ENCODE data around the gene GIPC2. TPM values are rescaled to one million over a fixed set of nuclear protein-coding genes. Genes with fewer than 3 reads are reported as not detected.

The GIPC2 gene
- total RNA-seq, 2 experiments from 2014 or later = 0.23 to 0.38 TPM

DNA sequence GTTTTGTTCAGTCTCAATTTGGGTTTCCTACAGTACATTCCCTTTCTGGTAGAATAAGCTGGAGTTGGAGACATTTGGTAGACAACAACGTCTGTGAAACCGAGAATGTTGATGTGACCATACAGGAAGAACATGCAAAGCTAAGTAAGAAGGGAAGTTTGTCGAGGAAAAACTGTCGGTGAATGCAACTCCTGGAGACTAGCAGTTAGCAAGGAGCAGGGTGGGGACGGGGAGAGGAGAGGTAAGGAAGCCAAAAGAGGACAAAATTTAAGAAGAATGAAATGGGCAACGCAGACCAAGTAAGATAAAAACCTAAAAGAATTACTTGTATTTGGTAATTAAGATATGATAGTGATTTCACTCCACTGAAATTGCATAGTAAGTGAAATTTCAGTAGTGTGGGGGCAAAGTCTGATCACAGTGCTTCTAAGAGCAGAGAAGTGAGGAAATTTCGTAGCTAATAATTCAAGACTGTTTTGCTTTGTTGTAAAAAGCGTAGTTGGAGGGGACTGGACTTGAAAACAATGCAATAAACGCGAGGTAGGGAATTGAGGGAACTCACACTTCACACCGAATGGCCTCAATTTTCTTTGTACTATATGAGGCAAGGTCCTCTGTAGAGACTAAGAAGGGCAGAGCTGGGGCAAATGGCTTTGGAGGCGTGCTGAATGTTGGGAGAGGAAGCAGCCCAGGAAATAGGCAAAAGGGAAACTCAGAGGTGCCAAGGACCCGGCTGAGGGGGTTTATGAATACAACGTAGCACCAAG lies 787 bp upstream of the GIPC2 start:
- Mint-ChIP-seq H3K4me1 (peaks cover 33% of the 10 kb centered on the region), H3K27ac (no peak overlapping the region), H3K36me3 (no peaks in the 10 kb centered on the region), H3K9me3 (ENCODE audit: low read depth) (no peaks in the 10 kb centered on the region), H3K27me3 (peaks cover 42% of the 10 kb centered on the region), H3K4me3 (peak overlapping the region; percentile 70)
- CTCF ChIA-PET = no interaction called here
- ATAC-seq (no peak), DNase-seq (no peak)

DNA sequence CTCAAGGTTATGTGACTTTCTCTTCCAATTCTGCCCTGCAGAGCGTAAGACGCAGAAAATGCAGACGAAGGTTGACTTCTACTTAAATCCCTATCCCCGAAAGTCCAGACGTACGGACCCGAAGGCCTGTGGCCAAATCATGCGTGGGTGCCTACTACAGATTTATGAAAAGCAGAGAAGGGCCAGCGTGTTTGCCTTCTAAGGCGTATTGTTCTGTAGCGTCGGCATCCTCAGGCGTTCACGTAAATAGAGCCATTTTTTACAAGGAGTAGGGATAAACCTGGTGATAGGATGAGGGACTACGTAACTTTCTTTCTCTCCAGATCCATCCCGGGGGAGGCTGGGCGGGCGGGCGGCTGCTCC lies 222 bp upstream of the GIPC2 start:
- CTCF ChIA-PET = no interaction called here
- no peaks in the 10 kb centered on the region for H3K36me3 Mint-ChIP-seq
- DNase-seq (no peak), ATAC-seq (no peak)
- H3K4me1 Mint-ChIP-seq = peaks cover 31% of the 10 kb centered on the region
- H3K27ac Mint-ChIP-seq = no peak overlapping the region
- peaks cover 42% of the 10 kb centered on the region for H3K27me3 Mint-ChIP-seq
- H3K9me3 Mint-ChIP-seq (ENCODE audit: low read depth) = no peaks in the 10 kb centered on the region
- peak overlapping the region; percentile 70 for H3K4me3 Mint-ChIP-seq

DNA sequence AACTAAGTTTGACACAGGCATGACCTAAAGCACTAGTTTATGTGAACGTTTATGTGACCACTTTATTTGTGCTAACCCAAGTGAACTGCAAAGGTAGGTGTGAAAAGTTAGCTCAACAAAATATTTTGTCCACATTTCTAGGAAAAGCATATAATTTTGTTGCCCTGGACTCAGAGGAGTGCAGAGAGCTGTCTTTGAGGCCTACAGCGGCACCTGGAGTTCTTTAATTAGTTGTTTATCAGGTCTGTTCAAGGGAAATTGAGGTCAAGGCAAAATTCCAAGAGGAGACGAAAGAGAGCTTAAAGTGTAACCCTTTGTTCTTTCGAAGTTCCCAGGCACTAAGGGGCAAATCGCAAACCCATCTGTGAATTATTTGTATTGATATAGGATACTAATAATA lies 1.3 kb downstream of the GIPC2 start:
- no peaks in the 10 kb centered on the region for H3K9me3 Mint-ChIP-seq (ENCODE audit: low read depth)
- no peak for DNase-seq
- no peaks in the 10 kb centered on the region for H3K36me3 Mint-ChIP-seq
- no peak overlapping the region for H3K4me3 Mint-ChIP-seq
- no peak for ATAC-seq
- no peak overlapping the region for H3K27ac Mint-ChIP-seq
- CTCF ChIA-PET = interaction anchor here (1.3 kb wide), 1 partner anchor 42 kb away, joined by 3 read pairs; the partner anchor contains the start of gene DNAJB4
- H3K27me3 Mint-ChIP-seq = peaks cover 42% of the 10 kb centered on the region
- peaks cover 28% of the 10 kb centered on the region for H3K4me1 Mint-ChIP-seq

DNA sequence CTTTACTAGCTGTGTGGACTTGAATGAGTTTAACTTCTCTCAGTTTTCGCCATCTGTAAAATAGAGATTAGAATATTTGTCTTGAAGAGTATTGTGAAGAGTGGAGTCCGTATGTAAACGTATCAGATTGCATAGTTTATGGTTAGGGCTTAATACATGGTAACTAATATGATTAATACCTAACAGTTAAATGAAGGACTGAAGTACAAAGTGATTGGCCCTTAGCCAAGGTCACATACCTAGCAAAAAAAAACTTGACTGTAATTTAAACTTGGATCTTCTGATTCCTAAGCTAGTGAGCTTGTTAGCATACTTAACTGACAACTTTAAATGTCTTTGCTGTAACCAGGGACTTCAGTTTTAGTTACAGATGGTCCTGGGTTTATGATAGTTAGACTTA lies 1.9 kb downstream of the GIPC2 start:
- Mint-ChIP-seq H3K36me3 (no peaks in the 10 kb centered on the region), H3K27me3 (peaks cover 42% of the 10 kb centered on the region), H3K4me1 (peaks cover 28% of the 10 kb centered on the region), H3K27ac (no peak overlapping the region), H3K4me3 (no peak overlapping the region), H3K9me3 (ENCODE audit: low read depth) (no peaks in the 10 kb centered on the region)
- ATAC-seq = no peak
- CTCF ChIA-PET = interaction anchor here (1.3 kb wide), 1 partner anchor 43 kb away, joined by 3 read pairs; the partner anchor contains the start of gene DNAJB4
- no peak for DNase-seq

DNA sequence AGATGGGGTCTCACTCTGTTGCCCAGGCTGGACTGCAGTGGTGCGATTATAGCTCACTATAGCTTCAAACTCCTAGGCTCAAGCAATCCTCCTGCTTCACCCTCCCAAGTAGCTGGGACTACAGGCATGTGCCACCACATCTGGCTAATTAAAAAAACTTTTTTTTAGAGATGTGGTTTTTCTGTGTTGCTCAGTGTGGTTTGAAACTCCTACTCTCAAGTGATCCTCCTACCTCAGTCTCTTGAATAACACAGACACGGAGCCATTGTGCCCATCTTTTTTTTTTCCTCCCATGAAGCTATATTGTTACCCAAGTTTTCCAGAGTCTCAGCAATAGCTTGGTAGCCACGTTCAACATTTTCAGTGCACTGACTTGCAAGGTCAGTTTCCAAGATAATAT lies 2.7 kb downstream of the GIPC2 start:
- Mint-ChIP-seq H3K9me3 (ENCODE audit: low read depth) (no peaks in the 10 kb centered on the region), H3K4me3 (no peak overlapping the region), H3K27ac (no peak overlapping the region), H3K4me1 (peaks cover 32% of the 10 kb centered on the region), H3K36me3 (no peaks in the 10 kb centered on the region), H3K27me3 (peaks cover 39% of the 10 kb centered on the region)
- CTCF ChIA-PET = no interaction called here
- ATAC-seq (no peak), DNase-seq (no peak)

DNA sequence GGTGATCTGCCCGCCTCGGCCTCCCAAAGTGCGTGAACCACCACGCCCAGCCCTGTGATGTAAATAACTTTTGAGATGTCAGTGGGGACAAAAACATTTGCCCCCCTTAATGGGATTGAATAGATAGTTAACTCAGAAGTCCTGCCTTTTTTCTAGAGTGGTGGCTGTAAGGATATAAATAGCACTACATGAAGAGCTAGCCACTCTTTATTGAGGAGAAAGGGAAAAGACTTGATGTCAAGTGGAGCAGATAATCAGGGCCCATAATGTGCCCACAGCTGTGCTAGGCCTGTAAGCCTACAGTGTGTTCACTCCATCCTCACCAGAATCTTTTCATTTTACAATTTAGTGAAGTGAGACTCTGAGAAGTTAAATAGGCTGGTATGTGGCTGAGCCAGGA lies 3.6 kb downstream of the GIPC2 start:
- H3K36me3 Mint-ChIP-seq = peaks cover 3% of the 10 kb centered on the region
- peaks cover 32% of the 10 kb centered on the region for H3K4me1 Mint-ChIP-seq
- H3K4me3 Mint-ChIP-seq = no peak overlapping the region
- CTCF ChIA-PET = no interaction called here
- DNase-seq (no peak), ATAC-seq (no peak)
- peaks cover 35% of the 10 kb centered on the region for H3K27me3 Mint-ChIP-seq
- H3K27ac Mint-ChIP-seq = no peak overlapping the region
- H3K9me3 Mint-ChIP-seq (ENCODE audit: low read depth) = no peaks in the 10 kb centered on the region

DNA sequence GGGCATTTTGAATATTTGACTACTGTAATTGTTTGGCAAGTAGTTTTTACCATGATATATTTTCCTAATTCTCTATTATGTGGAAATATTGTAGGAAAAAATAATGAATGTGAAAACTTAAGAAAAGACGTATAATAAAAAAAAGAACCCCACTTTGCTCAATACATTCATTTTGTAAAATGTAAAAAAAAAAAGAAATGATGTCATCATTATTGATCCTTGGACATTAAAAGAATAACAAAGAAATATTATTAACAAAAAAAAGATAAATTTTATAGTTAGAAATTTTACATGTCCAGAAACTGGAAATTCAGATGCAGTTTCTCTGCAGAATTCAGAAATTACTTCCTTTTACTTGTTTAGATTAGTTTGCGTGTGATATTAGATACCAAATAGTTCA lies 5.2 kb downstream of the GIPC2 start:
- Mint-ChIP-seq H3K4me3 (no peak overlapping the region), H3K36me3 (peaks cover 6% of the 10 kb centered on the region), H3K27me3 (peaks cover 21% of the 10 kb centered on the region), H3K9me3 (ENCODE audit: low read depth) (peaks cover 3% of the 10 kb centered on the region), H3K4me1 (peaks cover 23% of the 10 kb centered on the region), H3K27ac (no peak overlapping the region)
- no peak for DNase-seq
- ATAC-seq = no peak
- CTCF ChIA-PET = no interaction called here

DNA sequence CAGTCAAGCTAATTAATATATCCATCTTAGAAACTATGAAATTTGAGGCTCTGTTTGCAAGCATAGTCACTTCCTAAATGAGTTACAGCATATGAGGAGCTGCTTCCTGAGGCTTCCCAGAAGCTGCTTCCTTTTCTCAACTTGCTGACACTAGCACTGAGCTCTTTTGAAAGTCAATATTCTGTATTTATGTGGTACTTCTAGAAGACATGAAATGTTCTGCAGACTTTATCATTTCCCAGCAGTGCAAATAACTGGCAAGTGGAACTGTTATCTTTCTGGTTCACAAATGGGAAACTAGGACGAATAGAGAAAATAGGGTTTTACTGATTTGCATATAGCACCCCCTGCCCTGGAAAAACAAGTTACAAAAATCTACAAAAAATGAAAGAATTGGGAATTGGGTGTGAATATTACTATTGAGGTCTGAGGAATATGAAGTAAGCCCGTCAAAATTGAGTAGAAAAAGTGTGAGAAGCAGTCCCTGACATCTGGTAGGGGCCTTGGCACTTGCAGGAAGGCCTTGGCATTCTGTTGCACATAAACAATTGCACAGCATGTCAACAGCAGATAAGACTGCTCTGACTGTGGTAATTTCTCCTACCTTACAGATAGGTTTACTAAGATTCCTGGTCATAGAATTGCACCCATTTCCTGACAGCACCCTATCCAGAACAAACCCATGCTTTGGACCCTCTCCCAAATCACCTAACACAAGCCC lies 7.1 kb downstream of the GIPC2 start:
- no peak for DNase-seq
- peaks cover 6% of the 10 kb centered on the region for H3K36me3 Mint-ChIP-seq
- CTCF ChIA-PET = no interaction called here
- peaks cover 5% of the 10 kb centered on the region for H3K27me3 Mint-ChIP-seq
- peaks cover 12% of the 10 kb centered on the region for H3K4me1 Mint-ChIP-seq
- no peak overlapping the region for H3K4me3 Mint-ChIP-seq
- no peak for ATAC-seq
- no peak overlapping the region for H3K27ac Mint-ChIP-seq
- peaks cover 3% of the 10 kb centered on the region for H3K9me3 Mint-ChIP-seq (ENCODE audit: low read depth)

DNA sequence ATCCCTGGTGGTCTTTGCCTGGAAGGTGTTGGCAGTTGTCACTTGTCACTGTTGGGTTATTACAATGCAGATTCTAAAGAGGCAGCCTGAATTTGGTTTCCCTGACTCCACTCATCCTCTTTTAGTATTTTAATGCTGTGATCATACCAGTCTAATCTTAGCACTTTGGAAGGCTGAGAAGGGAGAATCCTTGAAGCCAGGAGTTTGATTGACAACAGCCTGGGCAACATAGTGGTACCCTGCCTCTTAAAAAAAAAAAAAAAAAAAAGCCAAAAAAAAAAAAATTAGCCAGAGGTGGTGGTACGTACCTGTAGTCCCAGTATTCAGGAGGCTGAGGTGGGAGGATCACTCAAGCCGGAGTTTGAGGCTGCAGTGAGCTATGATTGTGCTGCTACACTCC lies 7.7 kb downstream of the GIPC2 start:
- Mint-ChIP-seq H3K27ac (no peak overlapping the region), H3K4me3 (no peak overlapping the region), H3K4me1 (peaks cover 11% of the 10 kb centered on the region), H3K36me3 (peaks cover 6% of the 10 kb centered on the region), H3K27me3 (peaks cover 6% of the 10 kb centered on the region), H3K9me3 (ENCODE audit: low read depth) (peaks cover 3% of the 10 kb centered on the region)
- CTCF ChIA-PET = interaction anchor here (0.7 kb wide), 1 partner anchor 266 kb away, joined by 4 read pairs; no protein-coding TSS in a partner anchor
- ATAC-seq = no peak
- no peak for DNase-seq

DNA sequence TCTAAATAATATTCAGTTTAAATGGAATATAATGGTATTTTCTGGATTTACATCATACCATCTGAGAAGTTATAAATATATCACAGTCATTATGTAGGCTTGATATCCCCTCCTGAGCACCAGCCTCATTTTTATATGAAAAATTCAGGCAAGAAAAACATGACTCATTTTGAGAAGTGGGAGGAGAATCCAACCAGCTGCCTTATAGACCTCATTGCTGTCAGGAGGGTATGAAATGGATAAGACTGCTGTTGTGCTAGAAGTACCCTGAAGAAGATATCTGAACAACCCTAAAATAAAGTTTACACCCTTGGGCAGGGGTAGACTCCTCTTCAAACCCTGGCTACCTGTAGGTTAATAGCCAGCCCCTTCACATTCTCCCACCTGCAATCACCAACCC lies 8.8 kb downstream of the GIPC2 start:
- Mint-ChIP-seq H3K9me3 (ENCODE audit: low read depth) (peaks cover 3% of the 10 kb centered on the region), H3K27me3 (peaks cover 9% of the 10 kb centered on the region), H3K4me3 (no peak overlapping the region), H3K27ac (no peak overlapping the region), H3K36me3 (peaks cover 6% of the 10 kb centered on the region), H3K4me1 (peaks cover 8% of the 10 kb centered on the region)
- DNase-seq = no peak
- CTCF ChIA-PET = no interaction called here
- ATAC-seq = no peak

DNA sequence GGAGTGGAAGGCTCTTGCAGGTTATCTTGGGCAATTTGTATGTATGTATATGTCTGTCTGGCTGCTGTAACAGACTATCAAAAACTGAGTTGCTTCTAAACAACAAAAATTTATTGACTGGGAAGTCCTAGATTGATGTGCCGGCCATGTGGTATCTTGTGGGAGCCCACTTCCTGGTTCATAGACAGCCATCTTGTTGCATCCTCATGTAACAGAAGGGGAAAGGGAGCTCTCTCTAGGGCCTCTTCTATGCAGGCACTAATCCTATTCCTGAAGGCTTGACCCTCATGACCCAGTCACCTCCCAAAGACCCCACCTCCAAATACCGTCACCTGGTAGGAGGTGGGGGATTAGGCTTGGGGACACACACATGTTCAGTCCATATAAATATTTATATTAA lies 9.2 kb downstream of the GIPC2 start:
- H3K4me3 Mint-ChIP-seq = no peak overlapping the region
- CTCF ChIA-PET = no interaction called here

DNA sequence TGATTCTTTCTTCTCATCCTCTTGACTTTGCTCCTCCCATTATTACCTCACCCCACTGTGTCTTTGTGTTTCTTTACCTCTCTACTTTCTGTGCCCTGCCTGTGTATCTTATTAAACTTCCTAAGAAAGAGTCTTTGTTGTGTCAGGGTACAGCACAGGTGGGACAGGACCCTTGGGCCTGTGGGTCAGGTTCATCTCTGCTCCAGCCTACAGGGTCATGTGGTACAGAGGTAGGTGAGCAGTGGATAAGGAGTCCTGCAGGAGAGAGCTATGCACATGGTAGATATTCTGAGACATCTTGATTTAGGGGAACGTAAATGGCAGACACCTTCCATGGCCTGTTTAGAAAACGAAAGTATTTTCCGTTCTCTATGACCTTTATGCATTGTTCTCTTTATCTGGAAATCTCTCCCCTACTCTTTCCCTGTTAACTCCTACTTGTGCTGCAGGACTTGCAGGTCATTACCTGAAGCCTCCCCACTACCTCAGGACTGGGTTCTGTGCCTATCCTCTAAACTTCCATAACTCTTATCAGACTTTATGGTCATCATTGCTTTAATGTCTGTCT lies 9.9 kb downstream of the GIPC2 start:
- H3K27ac Mint-ChIP-seq = no peak overlapping the region
- no peak for ATAC-seq
- peaks cover 6% of the 10 kb centered on the region for H3K36me3 Mint-ChIP-seq
- CTCF ChIA-PET = no interaction called here
- H3K9me3 Mint-ChIP-seq (ENCODE audit: low read depth) = peaks cover 3% of the 10 kb centered on the region
- peaks cover 8% of the 10 kb centered on the region for H3K4me1 Mint-ChIP-seq
- H3K27me3 Mint-ChIP-seq = peaks cover 9% of the 10 kb centered on the region
- DNase-seq = no peak
- H3K4me3 Mint-ChIP-seq = no peak overlapping the region

More for the DNA sequence above, 9.2 kb downstream of the GIPC2 start:
- Mint-ChIP-seq H3K27me3 (peaks cover 9% of the 10 kb centered on the region), H3K36me3 (peaks cover 6% of the 10 kb centered on the region), H3K4me1 (peaks cover 8% of the 10 kb centered on the region), H3K9me3 (ENCODE audit: low read depth) (peaks cover 3% of the 10 kb centered on the region), H3K27ac (no peak overlapping the region)
- ATAC-seq (no peak), DNase-seq (no peak)

DNA sequence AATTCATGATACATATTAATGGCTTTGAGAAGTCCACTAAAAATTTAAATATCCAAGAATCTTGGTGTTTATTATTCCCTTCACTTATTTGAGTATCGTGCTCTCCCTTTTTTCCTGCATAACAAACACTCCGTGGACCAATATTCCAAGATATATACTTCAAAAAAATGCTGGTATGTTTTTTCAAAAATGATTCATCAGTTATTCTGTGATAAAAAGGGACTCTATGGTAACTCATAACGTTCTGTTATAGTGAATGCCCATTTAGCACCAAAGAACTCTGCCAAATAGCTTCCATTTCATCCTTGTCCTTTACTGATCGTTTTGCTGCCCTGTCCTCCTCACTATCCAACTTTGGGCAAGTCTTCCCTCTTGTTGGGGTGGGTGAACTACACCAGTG lies 12.9 kb downstream of the GIPC2 start:
- Mint-ChIP-seq H3K9me3 (ENCODE audit: low read depth) (peaks cover 3% of the 10 kb centered on the region), H3K36me3 (peaks cover 6% of the 10 kb centered on the region), H3K4me3 (no peak overlapping the region), H3K4me1 (peaks cover 10% of the 10 kb centered on the region), H3K27me3 (peaks cover 9% of the 10 kb centered on the region), H3K27ac (no peak overlapping the region)
- DNase-seq (no peak), ATAC-seq (no peak)
- CTCF ChIA-PET = no interaction called here

Measured in activated CD8-positive, alpha-beta memory T cell treated with anti-CD3 and anti-CD28 coated beads, Interleukin-2, amount 10 ng/mL, durations not matched to agents 7 days and 5 days (primary cell).